ENCODE data around the gene GNB1. TPM values are rescaled to one million over a fixed set of nuclear protein-coding genes. Genes with fewer than 3 reads are reported as not detected.

The GNB1 gene
- total and polyA plus RNA-seq, 4 donors, result 114 to 338 (median 191) TPM

GRCh38 chr1:1825217-1825616, 65.7 kb downstream of the GNB1 start:
- TF ChIP-seq CTCF (IDR thresholded peaks at IDR 0.05; ENCODE audit: control extremely low read depth, extremely low read depth), result no peak
- Histone ChIP-seq H3K4me1 (ENCODE audit: control insufficient read depth in 5 of 5, insufficient read depth in 5 of 5, low read length in 5 of 5) (peaks cover 0 to 23% (median 5%) of the 10 kb centered on the region in 5 donors), H3K27ac (ENCODE audit: low read depth in 1 of 2, low read length in 1 of 2) (no peak overlapping the region), H3K9ac (ENCODE audit: insufficient read depth in 1 of 2, low read length in 2 of 2) (no peak overlapping the region), H3K27me3 (ENCODE audit: control insufficient read depth in 3 of 3, insufficient read depth in 3 of 3, low read length in 2 of 3) (no peaks in the 10 kb centered on the region), H3K4me3 (no peak overlapping the region), H3K36me3 (ENCODE audit: control insufficient read depth in 4 of 4, insufficient read depth in 4 of 4, low read length in 4 of 4) (peaks cover 3 to 12% (median 10%) of the 10 kb centered on the region in 4 donors), H3K9me3 (ENCODE audit: control insufficient read depth in 4 of 4, insufficient read depth in 3 of 4, low read length in 3 of 4) (no peaks in the 10 kb centered on the region)
- ATAC-seq (ENCODE audit: insufficient read depth, low FRiP score) (no peak), DNase-seq (no peak)
- 93 to 98% methylated on average over 5 of the region's 5 CpGs for WGBS, 2 donors

- 97 to 98% methylated on average over 6 of the region's 6 CpGs for WGBS, 2 donors
Observed at GRCh38 chr1:1819762-1820161, 71.1 kb downstream of the GNB1 start.

GRCh38 chr1:1817221-1817620, 73.7 kb downstream of the GNB1 start:
- H3K4me1 ChIP-seq (ENCODE audit: control insufficient read depth in 5 of 5, insufficient read depth in 5 of 5, low read length in 5 of 5), result no peaks in the 10 kb centered on the region
- no peaks in the 10 kb centered on the region for H3K9me3 ChIP-seq (ENCODE audit: control insufficient read depth in 4 of 4, insufficient read depth in 3 of 4, low read length in 3 of 4)
- ATAC-seq (ENCODE audit: insufficient read depth, low FRiP score) (no peak), DNase-seq (no peak)
- peaks cover 9 to 29% (median 26%) of the 10 kb centered on the region in 4 donors for H3K36me3 ChIP-seq (ENCODE audit: control insufficient read depth in 4 of 4, insufficient read depth in 4 of 4, low read length in 4 of 4)
- no peak overlapping the region for H3K9ac ChIP-seq (ENCODE audit: insufficient read depth in 1 of 2, low read length in 2 of 2)
- H3K27me3 ChIP-seq (ENCODE audit: control insufficient read depth in 3 of 3, insufficient read depth in 3 of 3, low read length in 2 of 3), result no peaks in the 10 kb centered on the region
- no peak overlapping the region for H3K27ac ChIP-seq (ENCODE audit: low read depth in 1 of 2, low read length in 1 of 2)
- no peak overlapping the region for H3K4me3 ChIP-seq
- 73 to 82% methylated on average over 3 of the region's 3 CpGs for whole genome bisulfite sequencing, 2 donors
- no peak for TF ChIP-seq CTCF (IDR thresholded peaks at IDR 0.05; ENCODE audit: control extremely low read depth, extremely low read depth)

More at GRCh38 chr1:1819762-1820161, 71.1 kb downstream of the GNB1 start:
- Histone ChIP-seq H3K9me3 (ENCODE audit: control insufficient read depth in 4 of 4, insufficient read depth in 3 of 4, low read length in 3 of 4) (no peaks in the 10 kb centered on the region), H3K9ac (ENCODE audit: insufficient read depth in 1 of 2, low read length in 2 of 2) (no peak overlapping the region), H3K4me1 (ENCODE audit: control insufficient read depth in 5 of 5, insufficient read depth in 5 of 5, low read length in 5 of 5) (no peaks in the 10 kb centered on the region), H3K36me3 (ENCODE audit: control insufficient read depth in 4 of 4, insufficient read depth in 4 of 4, low read length in 4 of 4) (peaks cover 9 to 25% (median 20%) of the 10 kb centered on the region in 4 donors), H3K27ac (ENCODE audit: low read depth in 1 of 2, low read length in 1 of 2) (no peak overlapping the region), H3K4me3 (no peak overlapping the region), H3K27me3 (ENCODE audit: control insufficient read depth in 3 of 3, insufficient read depth in 3 of 3, low read length in 2 of 3) (no peaks in the 10 kb centered on the region)
- no peak for ATAC-seq (ENCODE audit: insufficient read depth, low FRiP score)
- DNase-seq, result no peak
- TF ChIP-seq CTCF (IDR thresholded peaks at IDR 0.05; ENCODE audit: control extremely low read depth, extremely low read depth), result no peak

All from lung (tissue), 12 donors.